SK-N-SH (cell line): ENCODE results near the gene ZAP70. TPM values are rescaled to one million over a fixed set of nuclear protein-coding genes. Genes with fewer than 3 reads are reported as not detected.

ENCODE experiments used
- CTCF ChIA-PET: fragments of 300-600, 350-600 bp; formaldehyde crosslinking; extraction: SDS; loops from one replicate; lab custom pipeline; 2021; lab: Yijun Ruan, JAX
- POLR2A ChIA-PET: fragments of 350-600 bp; sonication (Branson Sonifier 250); formaldehyde crosslinking; extraction: SDS; loops from one replicate; lab custom pipeline; 2020; ENCODE audit warnings: antibody characterized with exemption, inconsistent platforms; lab: Yijun Ruan, JAX
- DNase-seq: peaks from one replicate; pipeline ENCODE4 v3.0.0; 2012
- H2AFZ ChIP-seq: fragments of 200-600 bp; sonication (generic); 2 replicates; pipeline ENCODE4 v1.8.1; 2016; ENCODE audit warnings: antibody characterized with exemption, mild to moderate bottlenecking, low read depth
- H3F3A ChIP-seq: fragments of 200-600 bp; sonication (generic); replicated peaks from 2 replicates; pipeline ENCODE3; 2016; ENCODE audit warnings: antibody characterized with exemption, mild to moderate bottlenecking; ENCODE audit not compliant: insufficient read depth
- H3K27ac ChIP-seq, 2 experiments: fragments of 200-500 bp in 1 of 2; fragments of 200-600 bp in 1 of 2; sonication (Bioruptor generic) in 1 of 2; sonication (generic), shearing (Covaris generic) in 1 of 2; 2 replicates each; pipeline versions ENCODE4 v1.5.1 to v1.6.1; 2014 to 2016; ENCODE audit warnings: low read depth in 2 of 2, inconsistent platforms in 1 of 2, low read length in 1 of 2, mild to moderate bottlenecking in 1 of 2, mixed read lengths in 1 of 2
- H3K27me3 ChIP-seq: fragments of 200-600 bp; sonication (generic), shearing (Covaris generic); 2 replicates; pipeline ENCODE4 v1.6.1; 2016; ENCODE audit warnings: mixed run types; ENCODE audit not compliant: insufficient read depth
- H3K36me3 ChIP-seq, 2 experiments: fragments of 200-500 bp in 1 of 2; fragments of 200-600 bp in 1 of 2; sonication (Bioruptor generic) in 1 of 2; sonication (generic) in 1 of 2; replicated peaks in 1 of 2; 2 replicates each; pipeline versions ENCODE3 to v1.5.1; 2014 to 2016; ENCODE audit warnings: low read length in 1 of 2, mild to moderate bottlenecking in 1 of 2; ENCODE audit not compliant: insufficient read depth in 2 of 2, control insufficient read depth in 1 of 2
- H3K4me1 ChIP-seq, 2 experiments: fragments of 200-500 bp in 1 of 2; fragments of 200-600 bp in 1 of 2; sonication (Bioruptor generic) in 1 of 2; sonication (generic), shearing (Covaris generic) in 1 of 2; 2 replicates each; pipeline versions ENCODE4 v1.5.1 to v1.6.1; 2014 to 2016; ENCODE audit warnings: low read depth in 1 of 2, low read length in 1 of 2, mixed run types in 1 of 2; ENCODE audit not compliant: insufficient read depth in 2 of 2, control insufficient read depth in 1 of 2
- H3K4me2 ChIP-seq: fragments of 200-600 bp; sonication (generic), shearing (Covaris generic); 2 replicates; pipeline ENCODE4 v1.6.1; 2017; ENCODE audit warnings: mixed run types
- H3K4me3 ChIP-seq, 2 experiments: fragments of 200-500 bp in 1 of 2; fragments of 200-600 bp in 1 of 2; sonication (Bioruptor generic) in 1 of 2; sonication (generic), shearing (Covaris generic) in 1 of 2; 2 replicates each; pipeline versions ENCODE4 v1.5.1 to v1.8.1; 2014 to 2016; ENCODE audit warnings: low read depth in 2 of 2, inconsistent platforms in 1 of 2, low read length in 1 of 2, mild to moderate bottlenecking in 1 of 2, mixed read lengths in 1 of 2, moderate library complexity in 1 of 2
- H3K79me2 ChIP-seq: fragments of 200-600 bp; sonication (generic); 2 replicates; pipeline ENCODE4 v1.8.1; 2017; ENCODE audit warnings: mild to moderate bottlenecking; ENCODE audit not compliant: insufficient read depth
- H3K9ac ChIP-seq: fragments of 200-600 bp; sonication (generic); 2 replicates; pipeline ENCODE4 v1.6.1; 2017; ENCODE audit warnings: mixed run types
- H3K9me2 ChIP-seq: fragments of 200-600 bp; sonication (generic); 2 replicates; pipeline ENCODE4 v1.6.1; 2017; ENCODE audit warnings: mixed run types
- H3K9me3 ChIP-seq: fragments of 200-600 bp; sonication (generic); 2 replicates; pipeline ENCODE4 v1.6.1; 2017; ENCODE audit warnings: mixed run types, mild to moderate bottlenecking, moderate library complexity
- H4K20me1 ChIP-seq: fragments of 200-600 bp; sonication (generic); 2 replicates; pipeline ENCODE4 v1.6.1; 2017; ENCODE audit warnings: mild to moderate bottlenecking, mixed run types; ENCODE audit not compliant: insufficient read depth
- EP300 ChIP-seq, 2 experiments: IDR thresholded peaks; 2 replicates each; pipeline versions ENCODE4 v1.4.0 to v1.6.1; 2012; ENCODE audit warnings: borderline replicate concordance in 1 of 2, low read depth in 1 of 2, low read length in 1 of 2
- EZH2phosphoT487 ChIP-seq: fragments of 200-600 bp; sonication (generic); IDR thresholded peaks from 2 replicates; pipeline ENCODE4 v1.6.1; 2017; ENCODE audit warnings: low read depth, mixed run types, mild to moderate bottlenecking, antibody characterized with exemption, moderate library complexity, borderline replicate concordance
- FOSL2 ChIP-seq: IDR thresholded peaks from 2 replicates; pipeline ENCODE4 v1.4.0; 2012; ENCODE audit warnings: low read depth, mild to moderate bottlenecking, moderate library complexity, borderline replicate concordance
- GABPA ChIP-seq: IDR thresholded peaks from 2 replicates; pipeline ENCODE4 v1.4.0; 2012; ENCODE audit warnings: low read depth, mild to moderate bottlenecking
- JUND ChIP-seq: IDR thresholded peaks from 2 replicates; pipeline ENCODE4 v1.4.0; 2012
- MAX ChIP-seq: IDR thresholded peaks from 2 replicates; pipeline ENCODE4 v1.4.0; 2012; ENCODE audit warnings: low read depth
- MEF2A ChIP-seq: IDR thresholded peaks from 2 replicates; pipeline ENCODE4 v1.4.0; 2012; ENCODE audit warnings: low read depth, borderline replicate concordance
- MXI1 ChIP-seq: IDR thresholded peaks from 2 replicates; pipeline ENCODE4 v1.6.1; 2012; ENCODE audit warnings: mild to moderate bottlenecking, low read depth, low read length, improper control_type of control experiment
- NRF1 ChIP-seq: IDR thresholded peaks from 2 replicates; pipeline ENCODE4 v1.6.1; 2012; ENCODE audit warnings: low read depth, mild to moderate bottlenecking, low read length
- PBX3 ChIP-seq: IDR thresholded peaks from 2 replicates; pipeline ENCODE4; 2012
- POLR2AphosphoS5 ChIP-seq: IDR thresholded peaks from 2 replicates; pipeline ENCODE4 v1.6.1; 2012; ENCODE audit warnings: low read depth, low read length
- RAD21 ChIP-seq: IDR thresholded peaks from 2 replicates; pipeline ENCODE4 v1.6.1; 2012; ENCODE audit warnings: mild to moderate bottlenecking, low read length
- RCOR1 ChIP-seq: fragments of 150-350 bp; IDR thresholded peaks from 2 replicates; pipeline ENCODE4 v1.6.1; 2017; ENCODE audit warnings: antibody characterized with exemption, low read length
- REST ChIP-seq: IDR thresholded peaks from 2 replicates; pipeline ENCODE4 v1.6.1; 2012; ENCODE audit warnings: mild to moderate bottlenecking, low read depth, low read length, moderate library complexity
- RFX5 ChIP-seq: IDR thresholded peaks from 2 replicates; pipeline ENCODE4 v1.6.1; 2012; ENCODE audit warnings: mild to moderate bottlenecking, improper control_type of control experiment, low read length
- RXRA ChIP-seq: IDR thresholded peaks from 2 replicates; pipeline ENCODE4 v1.4.0; 2012; ENCODE audit warnings: low read depth, mild to moderate bottlenecking, borderline replicate concordance
- TAF1 ChIP-seq: IDR thresholded peaks from 2 replicates; pipeline ENCODE4 v1.6.1; 2012; ENCODE audit warnings: low read depth, mild to moderate bottlenecking, low read length, moderate library complexity, borderline replicate concordance
- TCF12 ChIP-seq: IDR thresholded peaks from 2 replicates; pipeline ENCODE4 v1.4.0; 2012
- TEAD4 ChIP-seq: IDR thresholded peaks from 2 replicates; pipeline ENCODE4 v1.4.0; 2012; ENCODE audit warnings: mild to moderate bottlenecking, borderline replicate concordance; ENCODE audit not compliant: insufficient read depth
- USF2 ChIP-seq: fragments of 150-350 bp; IDR thresholded peaks from 2 replicates; pipeline ENCODE4 v1.6.1; 2017; ENCODE audit warnings: antibody characterized with exemption, low read length, low read depth, borderline replicate concordance
- WGBS: methylation state at CpG from one replicate; pipeline ENCODE4 v1.1.6; 2017; ENCODE audit warnings: low lambda C conversion rate; 5-methylcytosine and 5-hydroxymethylcytosine counted together
- polyA plus RNA-seq, 3 experiments: library from polyadenylated mRNA; depleted of rRNA; stranded (reverse); fragments of >200 nt; gene quantifications; 2 replicates each; pipeline ENCODE4 v1.2.3, GENCODE V29; 2012

Gene ZAP70
- polyA plus RNA-seq, 1 of the 3 experiments (the other 2 are of a cell fraction): 0.05 TPM

GRCh38 chr2:97765933-97766332, 52.6 kb downstream of the ZAP70 start (continued):
- TF ChIP-seq REST: no peak
- TF ChIP-seq FOSL2: no peak
- no peak for TF ChIP-seq RAD21

- no peak for DNase-seq
- H3K4me2 ChIP-seq: no peak overlapping the region
- no peak for TF ChIP-seq MAX
- no peak for TF ChIP-seq RFX5
- TF ChIP-seq PBX3: no peak
- peaks cover 0 to 59% of the 10 kb centered on the region in 2 experiments for H3K36me3 ChIP-seq
- ChIA-PET POLR2A (no interaction called here), CTCF (interaction anchor here (0.8 to 1.4 kb wide), 5 partner anchors 8 to 618 kb away, joined by 3 to 4 read pairs (median 3); no protein-coding TSS in a partner anchor)
- no peak overlapping the region for H3K27ac ChIP-seq
- no peaks in the 10 kb centered on the region for H3K27me3 ChIP-seq
- H3K9me3 ChIP-seq: no peaks in the 10 kb centered on the region
- H3K4me1 ChIP-seq: no peaks in the 10 kb centered on the region; a peak in 1 of 4 replicates
- H2AFZ ChIP-seq: no peak overlapping the region
- no peaks in the 10 kb centered on the region for H3K79me2 ChIP-seq
- no peak overlapping the region for H3K4me3 ChIP-seq
- no peak overlapping the region for H3K9ac ChIP-seq
- WGBS: 100% methylated on average over 5 of the region's 5 CpGs
- no peaks in the 10 kb centered on the region for H3K9me2 ChIP-seq
- H4K20me1 ChIP-seq: no peaks in the 10 kb centered on the region
- no peaks in the 10 kb centered on the region for H3F3A ChIP-seq
These were observed 53.2 kb downstream of the ZAP70 start for GRCh38 chr2:97766567-97766966.

- H3K79me2 ChIP-seq: no peaks in the 10 kb centered on the region
- 92% methylated on average over 3 of the region's 3 CpGs for WGBS
- no peaks in the 10 kb centered on the region for H3F3A ChIP-seq
- H3K4me2 ChIP-seq: no peak overlapping the region
- no peaks in the 10 kb centered on the region for H3K9me2 ChIP-seq
- no peak for DNase-seq
- POLR2A ChIA-PET: no interaction called here
- H4K20me1 ChIP-seq: no peaks in the 10 kb centered on the region
- peaks cover 5 to 58% of the 10 kb centered on the region in 2 experiments for H3K36me3 ChIP-seq
- H3K4me1 ChIP-seq: no peaks in the 10 kb centered on the region; a peak in 1 of 4 replicates
- no peaks in the 10 kb centered on the region for H3K9me3 ChIP-seq
- H3K27me3 ChIP-seq: no peaks in the 10 kb centered on the region
- no peak overlapping the region for H3K9ac ChIP-seq
- CTCF ChIA-PET: interaction anchor here (1.6 kb wide), 1 partner anchor 615 kb away, joined by 3 read pairs; no protein-coding TSS in a partner anchor
- no peak overlapping the region for H3K4me3 ChIP-seq
- H2AFZ ChIP-seq: no peak overlapping the region
- no peak overlapping the region for H3K27ac ChIP-seq
- TF ChIP-seq TCF12: no peak
- TF ChIP-seq GABPA: no peak
- TF ChIP-seq JUND: no peak
- TF ChIP-seq TAF1: no peak
- no peak for TF ChIP-seq MEF2A
- TF ChIP-seq EZH2phosphoT487: no peak
- no peak for TF ChIP-seq RFX5
- no peak for TF ChIP-seq RCOR1
- no peak for TF ChIP-seq POLR2AphosphoS5
- TF ChIP-seq NRF1: no peak
- TF ChIP-seq RAD21: no peak
- TF ChIP-seq MXI1: no peak
- TF ChIP-seq EP300 (IDR thresholded peaks at IDR 0.05; ENCODE audit: borderline replicate concordance in 1 of 2, low read depth in 1 of 2, low read length in 1 of 2): no peak
- no peak for TF ChIP-seq TEAD4
- TF ChIP-seq MAX: no peak
- TF ChIP-seq USF2: no peak
- TF ChIP-seq RXRA: no peak
These were observed 55.9 kb downstream of the ZAP70 start for GRCh38 chr2:97769308-97769707.
